Measurements from ENCODE around the gene NR6A1. TPM values are rescaled to one million over a fixed set of nuclear protein-coding genes. Genes with fewer than 3 reads are reported as not detected.

NR6A1 gene
- total and polyA plus RNA-seq, 2 of the 13 experiments (the other 11 are each of a cell fraction or from before 2014, with no cell fraction given): 28.1 to 31.5 TPM

DNA sequence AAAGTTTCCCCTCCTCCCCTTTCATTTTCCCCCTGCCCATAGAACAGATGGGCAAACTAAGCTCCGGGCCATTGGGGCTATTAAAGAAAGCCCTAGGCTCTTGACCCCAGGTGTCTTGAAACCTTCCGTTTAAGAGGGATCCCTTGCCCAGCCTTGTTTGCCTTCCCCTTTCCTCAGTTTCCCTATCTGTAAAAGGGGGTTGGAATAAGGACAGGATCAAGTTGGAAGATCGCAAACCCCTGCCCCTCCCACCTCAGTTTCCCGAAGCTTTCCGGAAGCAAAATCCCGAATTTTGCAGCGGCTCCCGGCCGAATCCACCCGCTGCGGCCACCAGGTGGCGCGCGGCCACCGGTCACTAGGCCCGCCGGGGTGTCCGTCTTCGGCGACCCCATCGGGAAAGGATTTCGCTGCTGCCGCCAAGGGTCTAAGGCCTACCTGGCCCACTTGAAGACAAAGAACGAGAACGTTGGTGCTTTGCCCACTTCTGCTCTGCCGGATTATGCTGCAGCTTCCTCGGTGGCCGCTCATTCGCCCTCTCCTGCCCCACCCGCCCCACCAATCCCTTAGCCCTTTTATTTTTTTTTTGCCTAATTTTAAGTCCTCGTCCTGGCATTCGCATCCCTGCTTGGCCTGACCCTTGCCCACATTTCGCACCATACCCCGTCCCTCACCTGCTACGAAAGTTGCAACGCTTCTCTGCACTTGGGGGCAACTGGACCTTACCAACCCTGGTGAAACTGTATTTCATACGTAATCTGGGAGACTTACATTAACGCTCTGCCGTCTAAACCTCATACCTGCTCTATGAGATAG lies 962 bp upstream of the NR6A1 start (continued):
- 0 out of 2 replicates have a peak, but pooled peaks have one; percentile 18 for TF ChIP-seq HOXD1 (CRISPR knock-in tag; IDR thresholded peaks at IDR 0.05)
- TF ChIP-seq CBX1 (IDR thresholded peaks at IDR 0.05; ENCODE audit: low read depth): peak; percentile 30
- 0 out of 2 replicates have a peak, but pooled peaks have one; percentile 9 for TF ChIP-seq AHR (CRISPR knock-in tag; IDR thresholded peaks at IDR 0.05)
- TF ChIP-seq MAZ (IDR thresholded peaks at IDR 0.05; ENCODE audit: borderline replicate concordance, low read depth, low read length): 0 out of 2 replicates have a peak, but pooled peaks have one; percentile 27
- TF ChIP-seq MAZ (CRISPR knock-in tag; IDR thresholded peaks at IDR 0.05; ENCODE audit: low read depth): no peak
- peak; percentile 30; the same call in 1 of the 2 replicates for TF ChIP-seq PHF8 (CRISPR knock-in tag; IDR thresholded peaks at IDR 0.05)
- peak; percentile 91 for TF ChIP-seq STAG1 (CRISPR knock-in tag; IDR thresholded peaks at IDR 0.05)
- no peak for TF ChIP-seq GATA4 (IDR thresholded peaks at IDR 0.05; ENCODE audit: borderline replicate concordance, low read depth)
- TF ChIP-seq RCOR2 (CRISPR knock-in tag; IDR thresholded peaks at IDR 0.05): peak; percentile 97
- TF ChIP-seq, protein P1, sequence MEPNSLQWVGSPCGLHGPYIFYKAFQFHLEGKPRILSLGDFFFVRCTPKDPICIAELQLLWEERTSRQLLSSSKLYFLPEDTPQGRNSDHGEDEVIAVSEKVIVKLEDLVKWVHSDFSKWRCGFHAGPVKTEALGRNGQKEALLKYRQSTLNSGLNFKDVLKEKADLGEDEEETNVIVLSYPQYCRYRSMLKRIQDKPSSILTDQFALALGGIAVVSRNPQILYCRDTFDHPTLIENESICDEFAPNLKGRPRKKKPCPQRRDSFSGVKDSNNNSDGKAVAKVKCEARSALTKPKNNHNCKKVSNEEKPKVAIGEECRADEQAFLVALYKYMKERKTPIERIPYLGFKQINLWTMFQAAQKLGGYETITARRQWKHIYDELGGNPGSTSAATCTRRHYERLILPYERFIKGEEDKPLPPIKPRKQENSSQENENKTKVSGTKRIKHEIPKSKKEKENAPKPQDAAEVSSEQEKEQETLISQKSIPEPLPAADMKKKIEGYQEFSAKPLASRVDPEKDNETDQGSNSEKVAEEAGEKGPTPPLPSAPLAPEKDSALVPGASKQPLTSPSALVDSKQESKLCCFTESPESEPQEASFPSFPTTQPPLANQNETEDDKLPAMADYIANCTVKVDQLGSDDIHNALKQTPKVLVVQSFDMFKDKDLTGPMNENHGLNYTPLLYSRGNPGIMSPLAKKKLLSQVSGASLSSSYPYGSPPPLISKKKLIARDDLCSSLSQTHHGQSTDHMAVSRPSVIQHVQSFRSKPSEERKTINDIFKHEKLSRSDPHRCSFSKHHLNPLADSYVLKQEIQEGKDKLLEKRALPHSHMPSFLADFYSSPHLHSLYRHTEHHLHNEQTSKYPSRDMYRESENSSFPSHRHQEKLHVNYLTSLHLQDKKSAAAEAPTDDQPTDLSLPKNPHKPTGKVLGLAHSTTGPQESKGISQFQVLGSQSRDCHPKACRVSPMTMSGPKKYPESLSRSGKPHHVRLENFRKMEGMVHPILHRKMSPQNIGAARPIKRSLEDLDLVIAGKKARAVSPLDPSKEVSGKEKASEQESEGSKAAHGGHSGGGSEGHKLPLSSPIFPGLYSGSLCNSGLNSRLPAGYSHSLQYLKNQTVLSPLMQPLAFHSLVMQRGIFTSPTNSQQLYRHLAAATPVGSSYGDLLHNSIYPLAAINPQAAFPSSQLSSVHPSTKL (CRISPR knock-in tag; IDR thresholded peaks at IDR 0.05): 0 out of 2 replicates have a peak, but pooled peaks have one; percentile 18
- peak; percentile 21; the same call in 1 of the 2 replicates for TF ChIP-seq ISL2 (CRISPR knock-in tag; IDR thresholded peaks at IDR 0.05)
- TF ChIP-seq CBFB (CRISPR knock-in tag; IDR thresholded peaks at IDR 0.05): peak; percentile 53; the same call in 1 of the 2 replicates
- TF ChIP-seq ZBTB38 (CRISPR knock-in tag; IDR thresholded peaks at IDR 0.05): peak; percentile 26; the same call in 1 of the 2 replicates
- no peak for TF ChIP-seq SRSF9 (IDR thresholded peaks at IDR 0.05; ENCODE audit: borderline replicate concordance, insufficient read depth, low read depth, low read length, poor library complexity, severe bottlenecking)
- TF ChIP-seq NFIC (IDR thresholded peaks at IDR 0.05; ENCODE audit: low read length): 0 out of 2 replicates have a peak, but pooled peaks have one; percentile 4
- TF ChIP-seq ZNF230 (CRISPR knock-in tag; IDR thresholded peaks at IDR 0.05): no peak
